ENCODE measurements around the gene TPD52L2. TPM values are rescaled to one million over a fixed set of nuclear protein-coding genes. Genes with fewer than 3 reads are reported as not detected.
"Not testable (repeated sequence)": the region's sequence is repeated elsewhere in the genome, so short reads cannot be mapped to it uniquely, and the experiment has no call there.

The TPD52L2 gene
- total RNA-seq, 2 experiments from 2014 or later: 43.1 to 44.6 TPM

GRCh38 chr20:63926298-63926697 is 61.2 kb downstream of the TPD52L2 start:
- H3K9me3 Mint-ChIP-seq: no peaks in the 10 kb centered on the region
- H3K4me3 Mint-ChIP-seq: no peak overlapping the region
- DNase-seq (no peak), ATAC-seq (no peak)
- no peak for TF ChIP-seq CTCF (IDR thresholded peaks at IDR 0.05)
- no peaks in the 10 kb centered on the region for H3K27me3 Mint-ChIP-seq
- intact Hi-C loops (cut with micrococcal nuclease): no loop called here
- no peak overlapping the region for H3K27ac Mint-ChIP-seq
- peaks cover 2% of the 10 kb centered on the region for H3K4me1 Mint-ChIP-seq (ENCODE audit: low read depth)
- H3K36me3 Mint-ChIP-seq (ENCODE audit: low read depth): peaks cover 24% of the 10 kb centered on the region
- ChIA-PET CTCF (interaction anchor here (1.2 kb wide), 1 partner anchor 17 kb away, joined by 3 read pairs; no protein-coding TSS in a partner anchor), POLR2A (no interaction called here)

GRCh38 chr20:63929071-63929470 is 64.0 kb downstream of the TPD52L2 start:
- DNase-seq (no peak), ATAC-seq (no peak)
- intact Hi-C loops (cut with micrococcal nuclease): no loop called here
- Mint-ChIP-seq H3K9me3 (no peaks in the 10 kb centered on the region), H3K27ac (no peak overlapping the region), H3K4me3 (no peak overlapping the region), H3K36me3 (ENCODE audit: low read depth) (peaks cover 34% of the 10 kb centered on the region), H3K4me1 (ENCODE audit: low read depth) (no peaks in the 10 kb centered on the region), H3K27me3 (no peaks in the 10 kb centered on the region)
- ChIA-PET CTCF (no interaction called here), POLR2A (no interaction called here)
- no peak for TF ChIP-seq CTCF (IDR thresholded peaks at IDR 0.05)

- CTCF ChIA-PET: not testable (repeated sequence)
Measured at GRCh38 chr20:63929473-63929883, 64.4 kb downstream of the TPD52L2 start.

GRCh38 chr20:63930971-63931553 is 66.0 kb downstream of the TPD52L2 start:
- no peaks in the 10 kb centered on the region for H3K4me1 Mint-ChIP-seq (ENCODE audit: low read depth)
- intact Hi-C loops (cut with micrococcal nuclease): no loop called here
- ATAC-seq: no peak
- H3K27me3 Mint-ChIP-seq: no peaks in the 10 kb centered on the region
- DNase-seq: no peak
- no peak overlapping the region for H3K27ac Mint-ChIP-seq
- peaks cover 44% of the 10 kb centered on the region for H3K36me3 Mint-ChIP-seq (ENCODE audit: low read depth)
- CTCF ChIA-PET: interaction anchor here (1.3 kb wide), 1 partner anchor 108 kb away, joined by 3 read pairs; no protein-coding TSS in a partner anchor
- no peak overlapping the region for H3K4me3 Mint-ChIP-seq
- no peaks in the 10 kb centered on the region for H3K9me3 Mint-ChIP-seq
- TF ChIP-seq CTCF (IDR thresholded peaks at IDR 0.05): no peak
- POLR2A ChIA-PET: no interaction called here

More at GRCh38 chr20:63929473-63929883, 64.4 kb downstream of the TPD52L2 start:
- H3K4me3 Mint-ChIP-seq; H3K4me1 Mint-ChIP-seq (ENCODE audit: low read depth); DNase-seq; H3K9me3 Mint-ChIP-seq; POLR2A ChIA-PET; H3K27ac Mint-ChIP-seq; ATAC-seq; intact Hi-C loops (cut with micrococcal nuclease); H3K27me3 Mint-ChIP-seq: not testable (repeated sequence)
- H3K36me3 Mint-ChIP-seq (ENCODE audit: low read depth): peaks cover 34% of the 10 kb centered on the region

- CTCF ChIA-PET: interaction anchor here (1.3 kb wide), 1 partner anchor 107 kb away, joined by 3 read pairs; no protein-coding TSS in a partner anchor
- Mint-ChIP-seq H3K27me3 (no peaks in the 10 kb centered on the region), H3K36me3 (ENCODE audit: low read depth) (peaks cover 45% of the 10 kb centered on the region), H3K4me1 (ENCODE audit: low read depth) (no peaks in the 10 kb centered on the region), H3K27ac (no peak overlapping the region), H3K4me3 (no peak overlapping the region), H3K9me3 (no peaks in the 10 kb centered on the region)
- DNase-seq (no peak), ATAC-seq (no peak)
- TF ChIP-seq CTCF (IDR thresholded peaks at IDR 0.05): no peak
- POLR2A ChIA-PET: interaction anchor here (1.0 kb wide), 1 partner anchor 9 kb away, joined by 3 read pairs; no protein-coding TSS in a partner anchor
- intact Hi-C loops (cut with micrococcal nuclease): no loop called here
Measured at GRCh38 chr20:63931735-63932134, 66.7 kb downstream of the TPD52L2 start.
